Erythroblast (primary cell): Measurements from ENCODE around the gene SS18L1.

Experiments
- GATA1 ChIP-seq: IDR thresholded peaks from 2 replicates; pipeline ENCODE4 v1.6.1; 2011; ENCODE audit warnings: low read depth, mild to moderate bottlenecking, control low read depth, low read length, moderate library complexity
- POLR2A ChIP-seq: IDR thresholded peaks from 2 replicates; pipeline ENCODE4 v1.6.1; 2011; ENCODE audit warnings: mild to moderate bottlenecking, low read length

DNA sequence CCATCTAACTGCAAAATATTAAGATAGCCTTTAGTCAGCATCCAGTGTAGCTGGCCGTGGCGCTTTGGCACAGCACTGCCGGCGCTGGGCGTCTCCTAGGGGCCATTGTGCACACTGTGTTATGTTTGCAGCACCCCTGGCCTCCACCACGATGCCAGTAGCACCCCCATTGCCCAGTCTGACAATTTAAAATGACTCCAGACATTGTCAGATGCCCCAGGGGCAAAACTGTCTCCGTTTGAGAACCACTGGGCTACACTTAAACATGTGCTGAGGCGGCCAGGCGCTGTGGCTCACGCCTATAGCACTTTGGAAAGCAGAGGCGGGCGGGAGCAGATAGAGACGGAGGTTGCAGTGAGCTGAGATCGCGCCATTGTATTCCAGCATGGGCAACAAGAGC lies 33.3 kb downstream of the SS18L1 start:
- no peak for TF ChIP-seq POLR2A
- no peak for TF ChIP-seq GATA1
